Bronchial epithelial cell (primary cell): ENCODE results near the gene GRIK2. TPM values are rescaled to one million over a fixed set of nuclear protein-coding genes. Genes with fewer than 3 reads are reported as not detected.
"Not testable (repeated sequence)": the region's sequence is repeated elsewhere in the genome, so short reads cannot be mapped to it uniquely, and the experiment has no call there.

Experiments used
- DNase-seq: peaks from one replicate; pipeline ENCODE4 v3.0.0-alpha.2; 2010; ENCODE audit warnings: low read depth
- FAIRE-seq: peaks from 2 replicates; lab custom pipeline; 2011; peaks lifted over from hg19 to GRCh38; lab: Jason Lieb, UNC
- H3K27me3 ChIP-seq: 2 replicates; pipeline ENCODE4 v1.5.1; 2011; ENCODE audit warnings: low read length; ENCODE audit not compliant: control insufficient read depth, insufficient read depth
- H3K36me3 ChIP-seq: 2 replicates; pipeline ENCODE4 v1.5.1; 2011; ENCODE audit warnings: low read length; ENCODE audit not compliant: control insufficient read depth, insufficient read depth
- H3K4me3 ChIP-seq: 2 replicates; pipeline ENCODE4 v1.5.1; 2011; ENCODE audit warnings: mild to moderate bottlenecking, low read depth, low read length, control low read depth
- total RNA-seq: library from RNA; depleted of rRNA; stranded (reverse); fragments of >200 nt; gene quantifications from 2 replicates; pipeline ENCODE4 v1.2.1, GENCODE V29; 2014
- TF ChIP-seq, protein P1 (sequence below): IDR thresholded peaks from 2 replicates; pipeline ENCODE4 v1.5.1; 2011; ENCODE audit warnings: mild to moderate bottlenecking, moderate library complexity, low read length, control low read depth, inconsistent platforms; ENCODE audit not compliant: insufficient read depth, severe bottlenecking

The GRIK2 gene
- total RNA-seq, 1 donor from 2014 or later, result 0.26 TPM

DNA sequence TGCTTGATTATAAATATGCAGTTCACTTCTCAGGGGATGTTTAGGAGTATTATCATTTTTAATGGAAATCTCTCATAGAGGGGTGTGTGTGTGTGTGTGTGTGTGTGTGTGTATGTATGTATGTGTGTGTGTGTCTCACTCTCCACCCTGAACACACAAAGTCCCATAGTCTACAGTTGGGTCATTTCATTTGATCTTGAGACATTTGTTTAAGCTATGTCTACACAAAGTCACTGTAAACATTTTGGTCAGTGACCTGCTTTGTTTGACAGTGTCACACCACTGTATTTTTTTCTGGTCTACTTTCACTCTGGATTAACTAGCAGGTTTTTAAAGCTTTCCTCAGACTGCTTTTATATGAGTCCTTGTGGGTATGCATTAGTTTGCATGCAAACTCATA is 215.2 kb downstream of the GRIK2 start:
- no peak for DNase-seq
- no peak for FAIRE-seq
- Histone ChIP-seq H3K27me3 (no peaks in the 10 kb centered on the region), H3K4me3 (no peak overlapping the region), H3K36me3 (no peaks in the 10 kb centered on the region)
- TF ChIP-seq, protein P1, sequence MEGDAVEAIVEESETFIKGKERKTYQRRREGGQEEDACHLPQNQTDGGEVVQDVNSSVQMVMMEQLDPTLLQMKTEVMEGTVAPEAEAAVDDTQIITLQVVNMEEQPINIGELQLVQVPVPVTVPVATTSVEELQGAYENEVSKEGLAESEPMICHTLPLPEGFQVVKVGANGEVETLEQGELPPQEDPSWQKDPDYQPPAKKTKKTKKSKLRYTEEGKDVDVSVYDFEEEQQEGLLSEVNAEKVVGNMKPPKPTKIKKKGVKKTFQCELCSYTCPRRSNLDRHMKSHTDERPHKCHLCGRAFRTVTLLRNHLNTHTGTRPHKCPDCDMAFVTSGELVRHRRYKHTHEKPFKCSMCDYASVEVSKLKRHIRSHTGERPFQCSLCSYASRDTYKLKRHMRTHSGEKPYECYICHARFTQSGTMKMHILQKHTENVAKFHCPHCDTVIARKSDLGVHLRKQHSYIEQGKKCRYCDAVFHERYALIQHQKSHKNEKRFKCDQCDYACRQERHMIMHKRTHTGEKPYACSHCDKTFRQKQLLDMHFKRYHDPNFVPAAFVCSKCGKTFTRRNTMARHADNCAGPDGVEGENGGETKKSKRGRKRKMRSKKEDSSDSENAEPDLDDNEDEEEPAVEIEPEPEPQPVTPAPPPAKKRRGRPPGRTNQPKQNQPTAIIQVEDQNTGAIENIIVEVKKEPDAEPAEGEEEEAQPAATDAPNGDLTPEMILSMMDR, result no peak

DNA sequence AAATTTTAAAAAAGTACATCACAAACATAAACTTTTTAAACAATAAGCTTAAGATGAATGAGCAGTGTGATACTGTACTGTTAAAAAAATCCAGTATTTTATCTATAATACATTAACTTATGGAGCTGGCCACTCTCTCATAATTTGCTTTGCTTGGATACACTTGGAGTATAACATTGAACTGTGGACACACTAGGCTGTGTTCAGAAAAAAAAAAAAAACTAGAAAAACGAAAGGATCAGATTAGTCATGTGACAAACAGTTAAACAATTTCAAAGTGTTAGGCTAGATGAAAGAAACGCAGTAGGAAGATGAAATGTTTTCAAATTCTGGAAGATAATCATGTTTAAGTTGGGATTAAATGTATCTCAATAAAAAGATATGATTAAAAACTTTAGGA is 220.0 kb downstream of the GRIK2 start:
- Histone ChIP-seq H3K27me3 (no peaks in the 10 kb centered on the region), H3K4me3 (no peak overlapping the region), H3K36me3 (no peaks in the 10 kb centered on the region)
- no peak for FAIRE-seq
- TF ChIP-seq, protein P1, result no peak
- DNase-seq, result no peak

DNA sequence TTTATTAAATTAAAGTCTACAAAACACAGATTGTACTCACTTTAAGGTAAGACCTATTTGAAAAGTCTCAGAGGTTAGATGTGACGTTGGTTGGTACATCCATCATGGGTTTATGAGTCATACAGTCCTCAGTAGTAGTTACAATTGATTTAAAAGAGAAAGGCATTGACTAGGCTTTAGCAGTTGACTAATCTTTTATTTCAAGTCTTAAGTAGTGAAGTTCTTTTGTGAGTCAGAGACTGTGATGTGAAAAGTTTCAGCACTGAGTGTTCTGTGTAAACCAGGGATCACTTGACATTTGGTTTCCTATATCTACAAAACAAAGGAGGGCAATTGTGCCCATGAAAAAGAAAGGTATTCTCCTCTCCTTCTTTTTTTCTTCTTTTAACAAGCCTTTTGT is 221.3 kb downstream of the GRIK2 start:
- TF ChIP-seq, protein P1, result no peak
- DNase-seq (peak; percentile 97), FAIRE-seq (no peak)
- no peaks in the 10 kb centered on the region for H3K27me3 ChIP-seq
- no peaks in the 10 kb centered on the region for H3K36me3 ChIP-seq
- H3K4me3 ChIP-seq, result no peak overlapping the region

DNA sequence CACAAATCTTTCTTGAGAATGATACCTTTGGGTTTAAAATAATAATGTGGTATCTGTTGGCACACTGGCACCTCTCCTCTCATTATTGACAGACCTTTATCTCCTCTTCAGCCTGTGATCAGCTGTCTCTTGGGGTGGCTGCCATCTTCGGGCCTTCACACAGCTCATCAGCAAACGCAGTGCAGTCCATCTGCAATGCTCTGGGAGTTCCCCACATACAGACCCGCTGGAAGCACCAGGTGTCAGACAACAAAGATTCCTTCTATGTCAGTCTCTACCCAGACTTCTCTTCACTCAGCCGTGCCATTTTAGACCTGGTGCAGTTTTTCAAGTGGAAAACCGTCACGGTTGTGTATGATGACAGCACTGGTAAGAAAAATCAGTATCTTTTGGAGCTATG is 232.8 kb downstream of the GRIK2 start:
- no peaks in the 10 kb centered on the region for H3K36me3 ChIP-seq
- no peaks in the 10 kb centered on the region for H3K27me3 ChIP-seq
- TF ChIP-seq, protein P1, result no peak
- DNase-seq, result no peak
- FAIRE-seq, result no peak
- no peak overlapping the region for H3K4me3 ChIP-seq

DNA sequence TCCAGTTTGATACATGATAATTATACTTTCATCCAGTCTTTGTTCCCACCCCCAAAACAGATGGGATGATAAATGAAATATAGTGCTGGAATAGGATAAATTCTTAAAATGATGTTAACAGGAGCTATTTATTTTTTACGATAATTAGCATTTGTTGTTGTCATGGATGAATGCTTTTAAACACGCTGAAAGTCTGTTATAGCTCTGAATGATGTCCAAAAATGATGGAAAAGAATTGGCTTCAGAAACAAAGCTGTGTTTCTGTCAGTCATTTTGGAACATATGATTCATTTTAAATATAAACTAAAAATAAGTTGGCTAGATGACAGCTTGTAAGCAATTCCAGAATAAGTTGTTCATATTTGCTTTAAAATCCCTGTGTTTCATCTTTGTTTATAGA is 237.4 kb downstream of the GRIK2 start:
- DNase-seq, result no peak
- TF ChIP-seq, protein P1, result no peak
- Histone ChIP-seq H3K4me3 (no peak overlapping the region), H3K27me3 (no peaks in the 10 kb centered on the region), H3K36me3 (no peaks in the 10 kb centered on the region)
- no peak for FAIRE-seq

DNA sequence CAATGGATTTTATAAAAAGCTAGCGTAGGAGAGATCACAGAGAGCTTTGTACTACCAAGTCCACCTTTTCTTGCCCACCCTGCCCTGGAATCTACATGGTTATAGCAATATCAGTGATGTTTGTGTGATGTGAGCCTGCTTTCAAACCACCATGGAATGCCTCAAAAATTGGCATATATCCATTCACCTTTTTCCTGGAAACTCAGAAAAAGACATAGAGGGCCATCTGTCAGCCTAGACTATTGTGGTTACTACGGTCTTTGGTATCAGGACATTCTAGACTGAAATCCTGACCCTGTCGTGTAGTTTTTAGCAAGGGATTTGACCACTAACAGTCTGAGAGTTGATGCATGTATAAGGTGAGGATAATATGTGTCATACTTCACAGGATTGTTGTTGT is 239.6 kb downstream of the GRIK2 start:
- TF ChIP-seq, protein P1, result no peak
- Histone ChIP-seq H3K4me3 (no peak overlapping the region), H3K27me3 (no peaks in the 10 kb centered on the region), H3K36me3 (no peaks in the 10 kb centered on the region)
- FAIRE-seq (no peak), DNase-seq (no peak)

DNA sequence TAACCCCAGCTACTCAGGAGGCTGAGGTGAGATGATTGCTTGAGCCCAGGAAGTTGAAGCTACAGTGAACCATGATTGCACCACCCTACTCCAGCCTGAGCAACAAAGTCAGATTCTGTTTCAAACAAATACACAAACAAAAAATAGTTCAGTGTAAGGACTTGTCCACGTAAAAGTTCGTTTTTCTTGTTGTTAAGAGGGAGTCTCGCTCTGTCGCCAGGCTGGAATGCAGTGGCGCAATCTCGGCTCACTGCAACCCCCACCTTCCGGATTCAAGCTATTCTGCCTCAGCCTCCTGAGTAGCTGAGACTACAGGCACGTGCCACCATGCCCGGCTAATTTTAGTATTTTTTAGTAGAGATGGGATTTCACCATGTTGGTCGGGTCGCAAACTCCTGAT is 245.4 kb downstream of the GRIK2 start:
- DNase-seq, result peak; percentile 12
- not testable (repeated sequence) for H3K27me3 ChIP-seq, H3K36me3 ChIP-seq, FAIRE-seq, H3K4me3 ChIP-seq
